Thoracic aorta (tissue), 2 donors: ENCODE data around the gene FXYD5. TPM values are rescaled to one million over a fixed set of nuclear protein-coding genes. Genes with fewer than 3 reads are reported as not detected.

Experiments
- ATAC-seq: fragments of 150-250 bp; one replicate; pipeline ENCODE4 v1.8.0; 2017; ENCODE audit warnings: low read depth; ENCODE audit not compliant: insufficient number of reproducible peaks, low FRiP score
- DNase-seq: peaks from one replicate; pipeline ENCODE4 v3.0.0-alpha.2; 2020; ENCODE audit warnings: low spot score
- H3K27ac ChIP-seq, 2 donors: fragments of 200-600 bp; sonication (generic); 1 replicate in 1 of 2; 2 replicates in 1 of 2; pipeline ENCODE4 v1.5.1; 2016; ENCODE audit warnings: mild to moderate bottlenecking in 2 of 2, moderate library complexity in 2 of 2
- H3K27me3 ChIP-seq: fragments of 200-600 bp; sonication (generic); replicated peaks from 2 replicates; pipeline ENCODE4 v1.6.0; 2016; ENCODE audit warnings: mild to moderate bottlenecking; ENCODE audit not compliant: insufficient read depth
- H3K36me3 ChIP-seq: fragments of 200-600 bp; sonication (generic); one replicate; pipeline ENCODE4 v1.5.1; 2016
- H3K4me1 ChIP-seq, 2 donors: fragments of 200-600 bp; sonication (generic); 1 replicate in 1 of 2; 2 replicates in 1 of 2; pipeline versions ENCODE4 v1.5.1 to v1.6.0; 2016; ENCODE audit warnings: low read depth in 2 of 2, mild to moderate bottlenecking in 1 of 2; ENCODE audit not compliant: control insufficient read depth in 1 of 2
- H3K4me3 ChIP-seq: fragments of 200-600 bp; sonication (generic); 2 replicates; pipeline ENCODE4 v1.5.1; 2016; ENCODE audit warnings: mild to moderate bottlenecking
- H3K9me3 ChIP-seq: fragments of 200-600 bp; sonication (generic); 2 replicates; pipeline ENCODE4 v1.5.1; 2016
- CTCF ChIP-seq: fragments of 200-600 bp; sonication (generic); IDR thresholded peaks from one replicate; pipeline ENCODE4 v1.5.1; 2019; ENCODE audit warnings: antibody characterized with exemption
- total RNA-seq, 2 donors: library from RNA; depleted of rRNA; stranded (reverse); fragments of >200 nt; gene quantifications; one replicate each; pipeline versions ENCODE4 v1.1.0 to v1.2.3, GENCODE V29; 2016

The FXYD5 gene
- total RNA-seq, 2 donors from 2014 or later, result 65.0 to 106 TPM

DNA sequence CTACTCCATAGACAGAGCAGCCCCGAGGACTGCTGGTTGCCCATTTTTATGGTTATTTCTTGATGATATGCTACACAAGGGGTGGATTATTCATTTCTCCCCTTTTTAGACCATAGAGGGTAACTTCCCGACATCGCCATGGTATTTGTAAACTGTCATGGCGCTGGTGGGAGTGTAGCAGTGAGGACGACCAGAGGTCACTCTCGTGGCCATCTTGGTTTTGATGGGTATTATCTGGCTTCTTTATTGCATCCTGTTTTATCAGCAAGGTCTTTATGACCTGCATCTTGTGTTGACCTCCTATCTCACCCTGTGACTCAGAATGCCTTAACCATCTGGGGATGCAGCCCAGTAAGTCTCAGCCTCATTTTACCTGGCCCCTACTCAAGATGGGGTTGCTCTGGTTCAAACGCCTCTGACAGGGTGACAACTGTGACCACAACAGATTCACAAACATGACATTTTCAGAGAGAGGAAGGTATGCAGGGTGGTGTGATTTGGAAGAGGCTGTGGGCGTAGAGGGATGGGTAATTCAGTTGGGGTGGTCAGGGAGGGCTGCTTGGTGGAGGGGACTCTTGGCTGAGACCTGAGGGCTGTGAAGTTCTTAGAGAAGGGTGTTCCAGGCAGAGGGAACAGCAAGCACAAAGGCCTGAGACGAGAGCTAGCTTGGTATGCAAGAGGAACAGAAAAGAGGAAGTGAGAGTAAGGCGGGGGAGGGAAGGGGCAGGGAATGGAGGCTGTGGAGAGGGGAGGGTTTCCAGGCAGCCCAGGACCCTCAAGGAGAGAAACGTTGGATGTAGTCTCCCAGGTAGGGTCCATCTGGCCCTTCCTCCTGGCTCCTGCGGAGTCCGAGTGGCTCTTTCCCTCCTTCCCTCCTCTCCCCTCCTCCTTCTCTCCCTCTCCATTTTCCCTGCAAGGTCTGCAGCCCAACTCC is 50.5 kb downstream of the FXYD5 start:
- no peak for DNase-seq
- no peak overlapping the region for H3K4me3 ChIP-seq
- H3K36me3 ChIP-seq, result no peaks in the 10 kb centered on the region
- TF ChIP-seq CTCF, result no peak
- H3K27ac ChIP-seq, result no peak overlapping the region
- H3K4me1 ChIP-seq, result no peaks in the 10 kb centered on the region
- H3K9me3 ChIP-seq, result no peaks in the 10 kb centered on the region
- H3K27me3 ChIP-seq, result no peaks in the 10 kb centered on the region
- ATAC-seq, result no peak

- Histone ChIP-seq H3K27ac (no peak overlapping the region), H3K27me3 (no peaks in the 10 kb centered on the region), H3K4me1 (no peaks in the 10 kb centered on the region), H3K36me3 (no peaks in the 10 kb centered on the region), H3K4me3 (no peak overlapping the region), H3K9me3 (no peaks in the 10 kb centered on the region)
- no peak for DNase-seq
- no peak for TF ChIP-seq CTCF
- no peak for ATAC-seq
Observed at GRCh38 chr19:35205733-35206323, 51.3 kb downstream of the FXYD5 start.

DNA sequence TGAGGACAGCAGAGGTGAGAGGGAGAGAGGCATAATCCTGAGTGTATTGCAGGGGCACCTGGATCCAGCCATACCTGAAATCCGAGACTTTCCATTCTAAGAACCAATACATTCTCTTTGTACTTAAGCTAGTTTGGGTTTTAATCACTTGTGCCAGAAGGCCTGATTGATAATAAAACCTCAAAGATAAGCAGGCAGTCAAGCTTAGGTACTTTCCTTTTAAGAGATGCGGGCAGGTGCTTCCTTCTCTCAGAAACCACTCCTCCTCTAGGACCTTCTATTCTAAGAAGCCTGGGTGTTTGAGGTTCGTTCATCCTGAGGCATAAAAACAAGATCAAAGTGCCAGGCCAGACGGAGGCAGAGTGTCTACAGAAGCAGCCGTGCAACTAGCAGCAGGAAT is 51.8 kb downstream of the FXYD5 start:
- Histone ChIP-seq H3K4me3 (no peak overlapping the region), H3K27me3 (no peaks in the 10 kb centered on the region), H3K4me1 (no peaks in the 10 kb centered on the region), H3K9me3 (no peaks in the 10 kb centered on the region), H3K27ac (no peak overlapping the region), H3K36me3 (no peaks in the 10 kb centered on the region)
- TF ChIP-seq CTCF, result no peak
- DNase-seq (no peak), ATAC-seq (no peak)

GRCh38 chr19:35206855-35207254 is 52.3 kb downstream of the FXYD5 start:
- no peak for ATAC-seq

More at GRCh38 chr19:35206855-35207254, 52.3 kb downstream of the FXYD5 start:
- no peaks in the 10 kb centered on the region for H3K4me1 ChIP-seq
- no peak overlapping the region for H3K27ac ChIP-seq
- TF ChIP-seq CTCF, result no peak
- H3K36me3 ChIP-seq, result no peaks in the 10 kb centered on the region
- H3K27me3 ChIP-seq, result no peaks in the 10 kb centered on the region
- H3K9me3 ChIP-seq, result no peaks in the 10 kb centered on the region
- H3K4me3 ChIP-seq, result no peak overlapping the region
- no peak for DNase-seq
